ENCODE measurements around the gene ALG3.
A peak's percentile ranks its signal among the peaks of the same experiment; 100 is the strongest.

The ALG3 gene

DNA sequence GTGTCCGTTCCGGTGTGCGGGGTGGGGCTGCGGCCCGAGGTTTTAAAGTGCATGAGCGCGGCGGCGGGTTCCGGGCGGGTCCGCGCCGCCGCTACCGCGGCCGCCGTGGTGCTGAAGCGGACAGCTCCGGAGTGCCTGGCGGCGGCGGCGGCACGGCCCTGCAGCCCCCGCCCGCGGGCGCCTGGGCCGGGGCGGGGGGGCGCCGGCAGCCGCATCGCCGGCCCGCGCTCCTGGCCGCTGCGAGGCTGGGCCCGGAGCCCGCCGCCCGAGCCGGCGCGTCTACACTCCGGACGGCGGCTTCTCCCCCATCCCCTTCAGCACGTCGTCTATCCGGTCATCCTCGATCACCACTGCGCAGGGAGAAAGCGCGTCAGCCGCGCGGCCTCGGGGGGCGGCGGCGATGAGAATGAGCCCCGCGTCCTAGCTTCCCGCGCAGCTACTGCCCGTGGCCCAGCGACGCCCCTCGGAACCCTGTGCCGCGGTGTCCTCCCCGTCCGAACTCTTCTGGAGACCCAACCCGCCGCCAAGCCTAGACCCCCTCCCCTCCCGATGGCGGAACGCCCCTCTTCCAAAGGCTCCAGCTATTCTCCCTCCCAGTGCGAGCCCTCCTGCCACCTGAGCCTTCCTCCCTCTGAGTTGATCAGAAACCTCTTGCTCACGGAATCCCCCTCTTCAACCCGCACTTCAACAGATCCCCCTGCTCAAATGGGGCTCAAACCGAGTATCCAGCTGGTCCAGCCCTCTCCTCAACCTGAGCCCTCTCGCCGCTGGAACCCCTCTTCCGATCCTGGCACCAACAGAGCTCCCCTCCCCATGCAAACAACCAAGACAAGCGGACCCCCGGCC is 11.3 kb upstream of the ALG3 start:
- FAIRE-seq, result no peak

DNA sequence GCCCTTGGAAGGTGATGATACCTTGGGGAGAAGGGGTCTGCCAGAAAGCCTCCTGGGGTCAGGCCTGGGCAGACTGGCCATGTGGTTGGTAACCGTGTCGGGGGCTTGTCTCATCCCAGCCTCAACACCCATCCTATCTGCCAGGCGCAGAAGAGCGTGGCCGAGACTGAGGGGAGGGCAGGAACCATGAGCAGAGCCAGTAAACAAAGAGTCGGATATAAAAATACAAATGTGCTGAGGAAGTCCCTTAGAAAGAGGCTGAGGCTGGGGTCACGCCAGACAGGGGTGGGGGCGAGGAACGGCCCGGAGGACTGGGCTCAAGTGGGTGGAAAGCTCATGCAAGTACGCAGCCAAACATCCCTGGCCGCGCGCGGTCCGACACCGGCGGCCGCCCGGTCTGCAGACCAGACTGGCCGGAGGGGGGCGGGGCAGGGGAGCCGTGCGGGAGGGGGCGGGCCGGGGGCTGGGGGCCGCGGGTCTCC is 10.7 kb upstream of the ALG3 start:
- no peak for FAIRE-seq

DNA sequence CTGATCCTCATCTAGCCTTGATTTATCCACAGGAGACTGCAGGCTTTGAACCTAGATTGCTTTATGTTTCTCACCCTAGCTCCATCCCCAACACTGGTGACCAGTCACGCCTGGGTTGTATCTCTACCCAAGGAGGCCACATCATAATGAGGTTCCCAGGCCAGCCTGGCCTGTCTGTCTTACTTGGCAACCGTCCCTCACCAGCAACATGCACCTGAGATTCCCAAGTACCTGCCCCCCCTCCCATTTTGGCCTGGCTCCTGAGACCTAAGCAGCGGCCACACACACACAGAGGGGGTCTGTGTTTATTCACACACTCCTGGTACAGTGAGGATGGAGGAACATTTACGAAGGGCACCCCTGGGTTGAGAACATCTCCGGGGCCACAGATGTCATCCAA is 10.2 kb upstream of the ALG3 start:
- FAIRE-seq, result no peak

DNA sequence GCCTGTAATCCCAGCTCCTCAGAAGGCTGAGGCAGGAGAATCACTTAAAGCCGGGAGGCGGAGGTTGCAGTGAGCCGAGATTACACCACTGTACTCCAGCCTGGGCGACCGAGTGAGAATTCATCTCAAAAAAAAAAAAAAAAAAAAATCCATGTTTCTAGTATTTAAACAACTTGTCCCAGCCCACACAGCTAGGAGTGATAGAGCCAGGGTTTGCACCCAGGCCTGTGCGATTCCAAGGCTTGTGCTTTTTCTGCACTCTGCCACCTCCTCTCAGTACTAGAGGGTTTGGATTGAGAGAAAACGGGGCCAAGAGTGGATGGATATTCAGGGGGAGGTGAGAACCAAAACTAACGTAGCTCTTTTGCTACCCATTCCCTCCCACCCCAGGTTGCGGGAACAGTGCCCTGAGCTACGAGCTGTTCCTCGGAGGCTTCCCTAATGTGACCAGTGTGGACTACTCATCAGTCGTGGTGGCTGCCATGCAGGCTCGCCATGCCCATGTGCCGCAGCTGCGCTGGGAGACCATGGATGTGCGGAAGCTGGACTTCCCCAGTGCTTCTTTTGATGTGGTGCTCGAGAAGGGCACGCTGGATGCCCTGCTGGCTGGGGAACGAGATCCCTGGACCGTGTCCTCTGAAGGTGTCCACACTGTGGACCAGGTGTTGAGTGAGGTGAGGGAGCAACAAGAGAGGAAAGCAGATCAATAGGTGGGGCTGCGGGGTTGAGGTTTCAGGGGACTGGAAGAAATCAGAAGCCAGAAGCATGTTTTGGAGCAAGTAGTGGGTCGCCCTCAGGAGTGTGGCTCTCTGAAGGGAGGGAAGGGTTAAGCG is 8.5 kb upstream of the ALG3 start:
- FAIRE-seq, result no peak

- no peak for FAIRE-seq
These were observed 6.7 kb upstream of the ALG3 start for GRCh38 chr3:184255291-184256039.

DNA sequence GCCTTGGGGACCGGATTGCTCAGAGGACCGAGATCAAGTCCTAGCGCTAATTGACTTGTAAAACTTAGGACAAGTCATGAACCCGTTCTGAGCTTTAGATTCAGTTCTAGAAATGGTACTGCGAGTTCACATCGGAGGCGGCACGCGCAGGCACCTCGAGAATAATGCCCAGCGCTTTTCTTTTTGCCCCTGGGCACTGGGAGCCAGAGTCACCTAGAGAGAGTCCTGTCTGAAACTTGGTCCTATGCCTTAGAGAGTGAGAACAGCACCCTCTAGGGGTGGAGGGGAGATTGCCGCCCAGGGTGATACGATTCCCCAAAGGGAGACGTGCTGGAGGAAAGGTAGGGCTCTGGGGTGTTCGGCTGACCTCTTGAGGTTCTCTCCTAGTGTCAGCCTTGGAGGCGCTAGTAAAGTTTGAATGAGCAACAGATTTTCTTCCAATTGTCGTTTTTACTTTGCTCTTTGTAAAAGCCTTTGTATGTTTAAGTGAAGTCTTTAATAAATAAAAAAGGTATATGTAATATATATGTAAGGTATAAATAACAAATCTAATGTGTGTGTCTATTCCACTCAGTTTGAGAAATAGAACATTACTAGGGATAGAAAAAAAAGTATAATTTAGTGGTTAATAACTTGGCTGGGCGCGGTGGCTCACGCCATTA is 1.5 kb upstream of the ALG3 start:
- FAIRE-seq, result peak; percentile 44

DNA sequence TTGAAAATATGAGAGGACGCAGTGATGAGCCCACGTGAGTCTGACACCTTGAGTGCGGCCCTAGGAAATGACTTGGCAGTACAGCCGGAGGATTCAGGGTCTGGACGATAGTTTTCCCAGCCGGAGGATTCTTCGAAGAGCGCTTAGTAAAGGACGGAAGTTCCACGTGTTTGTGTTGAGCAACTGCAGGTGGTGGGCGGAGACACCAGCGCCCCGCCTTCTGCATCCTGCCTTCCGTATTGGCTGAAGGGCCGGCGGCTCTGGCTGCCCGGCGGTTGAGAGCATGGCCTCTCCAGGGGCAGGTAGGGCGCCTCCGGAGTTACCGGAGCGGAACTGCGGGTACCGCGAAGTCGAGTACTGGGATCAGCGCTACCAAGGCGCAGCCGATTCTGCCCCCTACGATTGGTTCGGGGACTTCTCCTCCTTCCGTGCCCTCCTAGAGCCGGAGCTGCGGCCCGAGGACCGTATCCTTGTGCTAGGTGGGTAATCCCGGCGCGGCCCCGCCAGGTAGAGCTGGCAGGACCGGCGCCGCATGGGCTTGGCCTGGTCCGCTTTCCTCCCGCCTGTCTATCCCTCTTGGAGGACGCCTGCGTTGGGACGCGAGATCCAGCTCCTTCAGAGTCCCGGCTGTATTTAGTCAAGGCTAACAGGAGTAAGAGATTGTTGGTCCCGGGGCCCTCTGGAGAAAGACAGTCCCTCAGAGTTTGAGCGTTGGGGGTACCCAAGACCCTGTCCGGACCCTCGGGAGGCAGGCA is 827 bp upstream of the ALG3 start, which contains the start of gene EEF1AKMT4:
Gene EEF1AKMT4, plus strand, starts transcription at position 261 of the 755 bp plus-strand sequence. Its CDS starts 23 bp downstream, at position 284.
- FAIRE-seq, result peak; percentile 93

DNA sequence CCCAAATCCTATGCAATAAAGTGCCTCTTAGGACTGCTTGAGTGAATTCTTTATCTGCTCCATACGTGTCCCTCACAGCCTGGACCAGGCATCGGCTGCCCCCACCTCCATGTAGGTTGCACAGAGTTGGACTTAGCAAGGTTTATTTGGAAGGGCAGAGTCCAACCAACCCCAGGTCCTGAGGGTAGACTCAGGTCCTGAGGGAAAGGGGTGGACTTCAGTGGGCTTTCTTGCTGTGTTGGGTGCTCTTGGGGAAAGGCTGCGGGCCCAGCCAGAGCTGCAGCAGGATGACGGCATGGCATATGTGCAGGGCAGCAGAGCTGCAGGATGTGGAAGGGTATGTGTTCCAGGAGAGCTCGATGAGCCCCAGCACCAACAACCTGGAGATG is 6.5 kb downstream of the ALG3 start:
- FAIRE-seq, result no peak

GRCh38 chr3:184241447-184242296 is 7.1 kb downstream of the ALG3 start:
- FAIRE-seq, result no peak

DNA sequence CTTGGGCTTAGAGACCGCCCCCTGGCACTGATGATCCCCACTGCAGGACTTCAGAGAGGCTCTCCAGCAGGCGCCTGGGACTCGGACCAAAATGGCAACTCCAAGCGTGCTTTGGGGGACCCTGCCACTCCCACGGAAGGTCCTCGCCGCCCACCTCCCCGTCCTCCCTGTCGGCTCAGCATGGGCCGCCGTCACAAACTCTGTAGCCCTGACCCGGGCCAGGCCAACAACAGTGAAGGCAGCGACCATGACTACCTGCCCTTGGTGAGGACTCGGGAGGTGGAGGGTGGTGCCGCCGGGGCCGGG is 7.7 kb downstream of the ALG3 start:
- FAIRE-seq, result no peak

DNA sequence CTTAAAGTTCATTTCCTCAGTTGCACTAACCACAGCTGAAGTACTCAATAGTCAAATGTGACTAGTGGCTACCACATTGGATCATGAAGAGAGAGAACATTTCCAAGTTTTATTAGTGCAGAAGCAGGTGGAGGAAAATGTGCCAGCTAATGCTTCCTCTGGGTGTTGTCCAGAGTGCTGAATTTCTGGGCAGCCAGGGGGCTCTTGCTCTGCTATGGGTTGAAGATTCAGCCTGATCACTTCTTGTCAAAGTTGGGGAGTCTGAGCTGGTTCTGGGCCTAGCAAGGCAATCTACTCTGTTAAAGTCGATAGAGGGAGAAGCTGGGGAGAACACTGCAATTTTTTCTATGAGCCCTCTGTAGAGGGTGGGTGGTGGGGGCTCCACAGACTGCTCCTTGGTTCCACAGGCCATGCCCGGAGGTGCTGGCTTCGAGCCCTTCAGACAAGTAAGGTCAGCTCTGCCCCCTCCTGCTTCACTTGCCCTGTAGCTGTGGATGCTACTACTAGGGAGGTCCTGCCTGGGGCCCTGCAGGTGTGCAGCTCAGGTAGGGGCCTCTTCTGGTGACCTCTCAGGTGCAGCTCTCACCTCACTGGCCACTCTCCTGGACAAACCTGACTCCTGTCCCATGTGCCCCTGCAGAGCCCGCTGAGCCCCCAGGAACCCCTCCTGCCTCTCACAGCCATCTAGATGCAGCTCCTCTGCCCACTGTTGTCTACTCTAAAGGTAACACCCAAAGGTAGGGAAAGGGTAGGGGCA is 8.2 kb downstream of the ALG3 start:
- FAIRE-seq, result no peak

DNA sequence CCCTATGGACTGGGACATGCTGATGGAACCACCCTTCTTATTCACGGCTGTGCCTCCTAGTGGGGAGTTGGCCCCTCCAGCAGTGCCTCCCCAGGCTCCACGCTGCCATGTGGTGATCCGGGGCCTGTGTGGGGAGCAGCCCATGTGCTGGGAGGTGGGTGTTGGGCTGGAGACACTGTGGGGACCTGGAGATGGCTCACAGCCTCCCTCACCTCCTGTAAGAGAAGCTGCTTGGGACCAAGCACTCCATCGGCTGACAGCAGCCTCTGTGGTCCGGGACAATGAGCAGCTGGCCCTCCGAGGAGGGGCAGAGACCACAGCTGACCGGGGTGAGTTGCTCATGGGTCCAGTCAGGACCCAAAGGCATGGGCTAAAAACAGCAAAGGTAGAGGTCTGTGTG is 9.1 kb downstream of the ALG3 start:
- no peak for FAIRE-seq

- FAIRE-seq, result no peak
These were observed 9.5 kb downstream of the ALG3 start for GRCh38 chr3:184239221-184239620.

DNA sequence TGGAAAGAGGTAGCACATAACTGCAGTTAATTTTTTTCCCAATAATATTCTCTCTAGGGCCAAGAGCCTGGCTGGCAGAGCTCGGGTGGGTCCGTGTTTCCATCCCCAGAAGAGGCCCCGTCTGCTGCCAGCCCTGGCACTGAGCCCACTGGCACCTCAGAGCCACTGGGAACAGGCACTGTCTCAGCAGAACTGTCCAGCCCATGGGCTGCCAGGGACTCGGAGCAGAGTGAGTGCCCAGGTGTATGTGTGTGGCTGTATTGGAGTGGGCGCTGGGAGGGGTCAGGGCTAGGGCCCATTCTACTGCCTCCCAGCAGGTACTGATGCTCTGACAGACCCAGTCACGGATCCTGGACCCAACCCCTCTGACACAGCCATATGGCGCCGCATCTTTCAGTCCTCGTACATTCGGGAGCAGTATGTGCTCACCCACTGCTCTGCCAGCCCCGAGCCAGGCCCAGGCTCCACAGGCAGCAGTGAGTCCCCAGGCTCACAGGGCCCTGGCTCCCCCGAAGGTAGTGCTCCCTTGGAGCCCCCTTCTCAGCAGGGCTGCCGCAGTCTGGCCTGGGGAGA is 10.4 kb downstream of the ALG3 start:
- no peak for FAIRE-seq

DNA sequence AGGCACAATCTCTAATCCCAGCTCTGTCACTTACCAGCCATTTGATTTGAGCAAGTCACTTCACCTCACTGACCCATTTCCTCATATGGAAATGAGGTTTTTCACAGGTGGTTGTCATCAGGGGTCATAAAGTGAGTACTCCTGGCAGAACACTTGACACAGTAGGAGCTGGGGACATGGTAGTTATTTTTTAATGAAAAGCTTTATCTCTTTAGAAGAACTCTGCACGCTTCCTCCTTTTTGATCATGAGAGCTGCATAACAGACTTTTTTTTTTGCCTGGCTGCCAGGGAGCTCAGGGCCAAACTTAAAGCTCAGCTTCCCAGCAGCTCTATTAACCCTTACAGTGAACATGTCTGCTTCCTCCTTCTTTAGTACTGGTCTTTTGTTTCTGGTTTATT is 11.0 kb downstream of the ALG3 start:
- no peak for FAIRE-seq

GRCh38 chr3:184237211-184237610 is 11.6 kb downstream of the ALG3 start:
- no peak for FAIRE-seq

DNA sequence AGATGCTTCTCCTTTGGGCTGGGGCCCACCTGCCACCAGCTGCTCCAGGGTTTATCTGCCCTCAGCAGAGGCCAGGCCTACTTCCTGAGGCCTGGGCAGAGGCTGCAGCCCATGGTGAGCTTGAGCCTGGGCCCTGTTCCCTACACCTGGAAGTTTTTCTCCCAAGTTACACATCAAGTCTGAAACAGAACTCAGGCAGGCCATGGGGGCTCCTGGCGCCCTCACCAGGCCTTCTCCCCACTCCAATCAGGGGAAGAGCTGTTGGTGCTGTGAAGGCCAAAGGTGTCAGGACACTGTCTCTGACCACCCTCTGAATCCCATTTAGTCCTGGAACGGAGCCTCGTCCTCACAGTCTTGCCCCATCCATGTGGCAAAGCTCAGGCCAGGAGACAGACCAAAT is 12.1 kb downstream of the ALG3 start:
- no peak for FAIRE-seq

DNA sequence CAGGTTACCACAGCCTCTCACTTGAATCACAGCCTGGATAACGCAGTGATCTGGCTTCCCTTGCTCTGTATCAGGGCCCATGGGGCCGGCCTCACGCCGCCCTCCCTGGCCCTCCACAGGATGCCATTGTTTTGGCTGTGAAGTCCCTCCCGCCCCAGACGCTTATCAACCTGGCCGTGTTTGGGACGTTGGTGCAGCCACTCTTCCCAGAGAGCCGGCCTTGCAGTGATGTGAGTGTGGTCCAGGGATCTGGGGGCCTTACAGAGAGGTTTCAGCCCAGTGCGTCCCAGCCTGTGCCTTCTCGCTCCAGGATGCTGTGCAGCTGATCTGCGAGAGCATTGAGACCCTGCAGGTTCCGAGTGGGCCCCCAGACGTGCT is 12.7 kb downstream of the ALG3 start:
- FAIRE-seq, result no peak

DNA sequence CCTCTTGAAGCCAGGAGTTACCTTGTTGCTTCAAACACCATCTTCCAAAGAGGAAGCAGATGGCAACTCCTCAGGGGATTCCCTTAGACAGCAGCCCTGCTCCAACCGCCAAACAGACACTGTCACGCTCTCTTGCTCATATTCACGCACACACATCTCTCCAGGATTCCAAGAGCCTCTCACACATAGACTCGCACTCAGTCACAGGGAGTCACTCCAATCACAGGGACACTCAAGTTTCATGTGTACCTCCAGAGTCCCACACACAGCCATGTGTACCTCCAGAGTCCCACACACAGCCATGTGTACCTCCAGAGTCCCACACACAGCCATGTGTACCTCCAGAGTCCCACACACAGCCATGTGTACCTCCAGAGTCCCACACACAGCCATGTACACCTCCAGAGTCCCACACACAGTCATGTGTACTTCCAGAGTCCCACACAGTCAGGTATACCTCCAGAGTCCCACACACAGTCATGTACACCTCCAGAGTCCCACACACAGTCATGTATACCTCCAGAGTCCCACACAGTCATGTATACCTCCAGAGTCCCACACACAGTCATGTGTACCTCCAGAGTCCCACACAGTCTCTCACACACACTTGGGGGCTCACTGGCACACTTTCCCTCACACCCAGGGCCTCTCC is 13.3 kb downstream of the ALG3 start:
- FAIRE-seq, result no peak

Data from A204.1 (cell line).